ENCODE results near the gene ADM.

The ADM gene

GRCh38 chr11:10267821-10268220 is 37.1 kb upstream of the ADM start:
- no peak for TF ChIP-seq CTCF (IDR thresholded peaks at IDR 0.05; ENCODE audit: borderline replicate concordance, control extremely low read depth, extremely low read depth, insufficient read depth, missing control alignments)
- no peak for DNase-seq (ENCODE audit: low spot score)
- in situ Hi-C loops (cut with MboI; ENCODE audit: low sequenced_read_pairs, unreplicated experiment): no loop called here

- in situ Hi-C loops (cut with MboI; ENCODE audit: low sequenced_read_pairs, unreplicated experiment): no loop called here
Observed at GRCh38 chr11:10268746-10269488, 36.0 kb upstream of the ADM start.

GRCh38 chr11:10272132-10272531 is 32.7 kb upstream of the ADM start:
- in situ Hi-C loops (cut with MboI; ENCODE audit: low sequenced_read_pairs, unreplicated experiment): no loop called here
- no peak for DNase-seq (ENCODE audit: low spot score)
- TF ChIP-seq CTCF (IDR thresholded peaks at IDR 0.05; ENCODE audit: borderline replicate concordance, control extremely low read depth, extremely low read depth, insufficient read depth, missing control alignments): no peak

More at GRCh38 chr11:10268746-10269488, 36.0 kb upstream of the ADM start:
- no peak for DNase-seq (ENCODE audit: low spot score)
- TF ChIP-seq CTCF (IDR thresholded peaks at IDR 0.05; ENCODE audit: borderline replicate concordance, control extremely low read depth, extremely low read depth, insufficient read depth, missing control alignments): no peak

- no peak for TF ChIP-seq CTCF (IDR thresholded peaks at IDR 0.05; ENCODE audit: borderline replicate concordance, control extremely low read depth, extremely low read depth, insufficient read depth, missing control alignments)
- in situ Hi-C loops (cut with MboI; ENCODE audit: low sequenced_read_pairs, unreplicated experiment): no loop called here
Observed at GRCh38 chr11:10273738-10274137, 31.1 kb upstream of the ADM start.

GRCh38 chr11:10274726-10275125 is 30.1 kb upstream of the ADM start:
- in situ Hi-C loops (cut with MboI; ENCODE audit: low sequenced_read_pairs, unreplicated experiment): no loop called here
- TF ChIP-seq CTCF (IDR thresholded peaks at IDR 0.05; ENCODE audit: borderline replicate concordance, control extremely low read depth, extremely low read depth, insufficient read depth, missing control alignments): no peak
- DNase-seq (ENCODE audit: low spot score): no peak

More at GRCh38 chr11:10273738-10274137, 31.1 kb upstream of the ADM start:
- no peak for DNase-seq (ENCODE audit: low spot score)

- in situ Hi-C loops (cut with MboI; ENCODE audit: low sequenced_read_pairs, unreplicated experiment): no loop called here
- TF ChIP-seq CTCF (IDR thresholded peaks at IDR 0.05; ENCODE audit: borderline replicate concordance, control extremely low read depth, extremely low read depth, insufficient read depth, missing control alignments): no peak
- no peak for DNase-seq (ENCODE audit: low spot score)
Observed at GRCh38 chr11:10275714-10276113, 29.2 kb upstream of the ADM start.
